Endothelial cell of umbilical vein (primary cell): ENCODE data around the gene TRAPPC3L. TPM values are rescaled to one million over a fixed set of nuclear protein-coding genes. Genes with fewer than 3 reads are reported as not detected.

Source experiments
- BruUV-seq: library from RNA; stranded (reverse); fragments of 400-500 nt; replicated peaks from 2 replicates; lab custom pipeline; 2021; lab: Mats Ljungman, UMichigan
- CTCF ChIA-PET: fragments of 300-600, 350-600 bp; sonication (Branson Sonifier 250); formaldehyde crosslinking; loops from one replicate; lab custom pipeline; 2021; ENCODE audit warnings: antibody characterized with exemption, inconsistent platforms; lab: Charles Lee
- POLR2A ChIA-PET: fragments of 300-600, 350-600 bp; sonication (Branson Sonifier 250); formaldehyde crosslinking; loops from one replicate; lab custom pipeline; 2021; ENCODE audit warnings: antibody characterized with exemption, inconsistent platforms; lab: Charles Lee
- DNase-seq: peaks from one replicate; pipeline ENCODE4 v3.0.0-alpha.2; 2011; ENCODE audit warnings: low read depth, low spot score
- FAIRE-seq: peaks from 2 replicates; lab custom pipeline; 2011; peaks lifted over from hg19 to GRCh38; lab: Jason Lieb, UNC
- H2AFZ ChIP-seq: 2 replicates; pipeline ENCODE4 v1.6.0; 2012; ENCODE audit warnings: low read depth, low read length, control low read depth, inconsistent platforms
- H3K27ac ChIP-seq: 2 replicates; pipeline ENCODE4 v1.5.1; 2011; ENCODE audit warnings: low read depth, mild to moderate bottlenecking, control low read depth, low read length, moderate library complexity; ENCODE audit not compliant: insufficient read depth
- H3K27me3 ChIP-seq, 2 experiments: 2 replicates each; pipeline versions ENCODE4 v1.6.0 to v1.6.1; 2011; ENCODE audit warnings: low read length in 2 of 2, mixed read lengths in 1 of 2; ENCODE audit not compliant: control insufficient read depth in 2 of 2, insufficient read depth in 2 of 2
- H3K36me3 ChIP-seq, 2 experiments: 2 replicates in 1 of 2; 3 replicates in 1 of 2; pipeline ENCODE4 v1.5.1; 2011; ENCODE audit warnings: low read length in 2 of 2, mild to moderate bottlenecking in 1 of 2, moderate library complexity in 1 of 2; ENCODE audit not compliant: control insufficient read depth in 2 of 2, insufficient read depth in 2 of 2; ENCODE audit errors: extremely low read depth in 1 of 2
- H3K4me1 ChIP-seq: 3 replicates; pipeline ENCODE4 v1.5.1; 2011; ENCODE audit warnings: mild to moderate bottlenecking, low read length; ENCODE audit not compliant: control insufficient read depth, insufficient read depth; ENCODE audit errors: extremely low read depth
- H3K4me2 ChIP-seq: 2 replicates; pipeline ENCODE4 v1.6.1; 2011; ENCODE audit warnings: low read length, control low read depth, mixed read lengths; ENCODE audit not compliant: insufficient read depth
- H3K4me3 ChIP-seq, 3 experiments: fragments of 200-600 bp in 1 of 3; sonication (generic), shearing (Covaris generic) in 1 of 3; replicated peaks in 1 of 3; 2 replicates each; pipeline ENCODE4 v1.5.1; 2011 to 2016; ENCODE audit warnings: control low read depth in 3 of 3, low read length in 3 of 3, mild to moderate bottlenecking in 2 of 3, inconsistent platforms in 1 of 3, low read depth in 1 of 3, moderate library complexity in 1 of 3; ENCODE audit not compliant: insufficient read depth in 1 of 3
- H3K79me2 ChIP-seq: 2 replicates; pipeline ENCODE4 v1.6.0; 2012; ENCODE audit warnings: low read length, inconsistent platforms; ENCODE audit not compliant: control insufficient read depth, insufficient read depth
- H3K9ac ChIP-seq: replicated peaks from 2 replicates; pipeline ENCODE3; 2011; ENCODE audit warnings: low read length, control low read depth; ENCODE audit not compliant: insufficient read depth; ENCODE audit errors: extremely low read depth
- H3K9me1 ChIP-seq: replicated peaks from 3 replicates; pipeline ENCODE4 v1.6.0; 2011; ENCODE audit warnings: mild to moderate bottlenecking, low read length; ENCODE audit not compliant: control insufficient read depth, insufficient read depth; ENCODE audit errors: extremely low read depth
- H3K9me3 ChIP-seq: replicated peaks from 2 replicates; pipeline ENCODE4 v1.5.1; 2012; ENCODE audit warnings: low read length, inconsistent platforms; ENCODE audit not compliant: control insufficient read depth, insufficient read depth
- H4K20me1 ChIP-seq: replicated peaks from 2 replicates; pipeline ENCODE3; 2011; ENCODE audit warnings: mild to moderate bottlenecking, low read length; ENCODE audit not compliant: control insufficient read depth, insufficient read depth; ENCODE audit errors: extremely low read depth
- EZH2 ChIP-seq: IDR thresholded peaks from 2 replicates; pipeline ENCODE4 v1.6.1; 2012; ENCODE audit warnings: borderline replicate concordance, low read depth, mild to moderate bottlenecking, moderate library complexity, low read length, inconsistent platforms; ENCODE audit not compliant: severe bottlenecking
- FOS ChIP-seq: IDR thresholded peaks from 2 replicates; pipeline ENCODE4 v1.6.1; 2011; ENCODE audit warnings: mild to moderate bottlenecking, low read length, moderate library complexity, borderline replicate concordance; ENCODE audit not compliant: insufficient read depth
- GATA2 ChIP-seq: IDR thresholded peaks from 2 replicates; pipeline ENCODE4 v1.7.0; 2011; ENCODE audit warnings: low read depth, mild to moderate bottlenecking, moderate library complexity, mixed read lengths, low read length; ENCODE audit not compliant: insufficient read length, insufficient read depth
- JUN ChIP-seq: IDR thresholded peaks from 2 replicates; pipeline ENCODE4 v1.6.1; 2011; ENCODE audit warnings: borderline replicate concordance, low read depth; ENCODE audit not compliant: insufficient read length, insufficient read depth
- MYC ChIP-seq: IDR thresholded peaks from one replicate; pipeline ENCODE4 v1.6.1; 2011; ENCODE audit warnings: mild to moderate bottlenecking, low read depth, low read length
- POLR2A ChIP-seq: IDR thresholded peaks from 2 replicates; pipeline ENCODE4 v1.6.1; 2012; ENCODE audit warnings: low read depth, mild to moderate bottlenecking, control low read depth, low read length
- dilution Hi-C: fragments of 300-500 bp; cut with MboI; formaldehyde crosslinking; loops from one replicate; pipeline ENCODE4 v1.15.0; 2019; ENCODE audit warnings: low sequenced_read_pairs; ENCODE audit not compliant: extremely low pct_ligation_motif_present
- intact Hi-C: fragments of 100-400 bp; cut with micrococcal nuclease; formaldehyde crosslinking; loops from one replicate; pipeline ENCODE4 v1.10.0; 2022
- polyA plus RNA-seq, 4 experiments: library from polyadenylated mRNA; depleted of rRNA in 3 of 4; stranded (reverse) in 3 of 4; unstranded in 1 of 4; fragments of >200 nt; gene quantifications; 2 replicates each; pipeline versions ENCODE4 v1.2.1 to v1.2.3, GENCODE V29; 2011 to 2012; ENCODE audit warnings: missing spikeins in 1 of 4
- total RNA-seq: library from RNA; stranded (reverse); gene quantifications from 2 replicates; pipeline ENCODE4 v1.2.3, GENCODE V29; 2021
- TF ChIP-seq, protein P1 (sequence below): IDR thresholded peaks from 2 replicates; pipeline ENCODE4 v1.6.1; 2011; ENCODE audit not compliant: insufficient read depth, insufficient read length
- TF ChIP-seq, protein P2 (sequence below), 2 donors: IDR thresholded peaks; 1 replicate in 1 of 2; 2 replicates in 1 of 2; pipeline ENCODE4 v1.5.1; 2011; ENCODE audit warnings: low read length in 2 of 2, mild to moderate bottlenecking in 2 of 2, moderate library complexity in 2 of 2, control low read depth in 1 of 2, inconsistent platforms in 1 of 2, low read depth in 1 of 2; ENCODE audit not compliant: insufficient read depth in 1 of 2; ENCODE audit errors: extremely low read depth in 1 of 2

TRAPPC3L gene
- total and polyA plus RNA-seq, 2 donors (not counting 3 experiments of a cell fraction or from before 2014, with no cell fraction given) = 0.38 TPM; not detected in 1

DNA sequence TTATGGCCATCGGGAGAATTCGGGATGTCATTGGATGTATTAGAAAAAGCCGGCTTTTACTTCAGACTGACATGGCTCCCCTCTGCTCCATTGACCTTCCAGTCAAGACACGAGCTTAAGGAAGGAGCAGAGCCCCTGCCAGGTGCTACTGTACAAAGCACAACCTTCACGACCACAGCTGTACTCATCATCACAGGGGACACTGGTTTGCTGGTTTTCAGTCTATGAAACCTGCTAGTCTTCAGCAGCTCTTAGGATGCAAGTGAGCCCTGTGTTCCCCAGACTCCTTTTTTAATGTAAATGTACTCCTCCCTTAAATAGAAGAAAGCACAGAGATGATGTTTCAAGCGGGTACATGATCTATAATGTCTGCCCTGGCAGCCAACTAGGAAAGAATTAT lies 1.9 kb upstream of the TRAPPC3L start:
- dilution Hi-C loops (no loop called here), intact Hi-C loops (no loop called here)
- Histone ChIP-seq H3K27ac (no peak overlapping the region), H3K79me2 (no peaks in the 10 kb centered on the region), H3K4me2 (no peak overlapping the region), H3K4me3 (no peak overlapping the region), H3K9ac (no peak overlapping the region), H3K27me3 (no peaks in the 10 kb centered on the region), H2AFZ (no peak overlapping the region), H3K9me1 (no peaks in the 10 kb centered on the region), H3K4me1 (no peaks in the 10 kb centered on the region), H4K20me1 (no peaks in the 10 kb centered on the region), H3K9me3 (no peaks in the 10 kb centered on the region), H3K36me3 (no peaks in the 10 kb centered on the region)
- FAIRE-seq = no peak
- no TSS peak for BruUV-seq
- ChIA-PET POLR2A (no interaction called here), CTCF (interaction anchor here (0.7 to 1.1 kb wide), 2 partner anchors 10 to 16 kb away, joined by 3 read pairs; no protein-coding TSS in a partner anchor)
- DNase-seq = no peak
- TF ChIP-seq GATA2 = no peak
- TF ChIP-seq POLR2A = no peak
- TF ChIP-seq, protein P1, sequence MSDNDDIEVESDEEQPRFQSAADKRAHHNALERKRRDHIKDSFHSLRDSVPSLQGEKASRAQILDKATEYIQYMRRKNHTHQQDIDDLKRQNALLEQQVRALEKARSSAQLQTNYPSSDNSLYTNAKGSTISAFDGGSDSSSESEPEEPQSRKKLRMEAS = no peak
- TF ChIP-seq, protein P2, sequence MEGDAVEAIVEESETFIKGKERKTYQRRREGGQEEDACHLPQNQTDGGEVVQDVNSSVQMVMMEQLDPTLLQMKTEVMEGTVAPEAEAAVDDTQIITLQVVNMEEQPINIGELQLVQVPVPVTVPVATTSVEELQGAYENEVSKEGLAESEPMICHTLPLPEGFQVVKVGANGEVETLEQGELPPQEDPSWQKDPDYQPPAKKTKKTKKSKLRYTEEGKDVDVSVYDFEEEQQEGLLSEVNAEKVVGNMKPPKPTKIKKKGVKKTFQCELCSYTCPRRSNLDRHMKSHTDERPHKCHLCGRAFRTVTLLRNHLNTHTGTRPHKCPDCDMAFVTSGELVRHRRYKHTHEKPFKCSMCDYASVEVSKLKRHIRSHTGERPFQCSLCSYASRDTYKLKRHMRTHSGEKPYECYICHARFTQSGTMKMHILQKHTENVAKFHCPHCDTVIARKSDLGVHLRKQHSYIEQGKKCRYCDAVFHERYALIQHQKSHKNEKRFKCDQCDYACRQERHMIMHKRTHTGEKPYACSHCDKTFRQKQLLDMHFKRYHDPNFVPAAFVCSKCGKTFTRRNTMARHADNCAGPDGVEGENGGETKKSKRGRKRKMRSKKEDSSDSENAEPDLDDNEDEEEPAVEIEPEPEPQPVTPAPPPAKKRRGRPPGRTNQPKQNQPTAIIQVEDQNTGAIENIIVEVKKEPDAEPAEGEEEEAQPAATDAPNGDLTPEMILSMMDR (IDR thresholded peaks at IDR 0.05; ENCODE audit: extremely low read depth in 1 of 2, insufficient read depth in 1 of 2, low read depth in 1 of 2, low read length in 2 of 2) = no peak
- no peak for TF ChIP-seq FOS
- TF ChIP-seq MYC = no peak
- no peak for TF ChIP-seq JUN
- TF ChIP-seq EZH2 = no peak
